Colon (tissue), 2 donors: Measurements from ENCODE around the gene HPCAL1.
"Not testable (repeated sequence)": the region's sequence is repeated elsewhere in the genome, so short reads cannot be mapped to it uniquely, and the experiment has no call there.

ENCODE experiments used
- FAIRE-seq: peaks from 2 replicates; lab custom pipeline; 2012; peaks lifted over from hg19 to GRCh38; lab: Jason Lieb, UNC
- donor health status: control.
- donor health status: control.

HPCAL1 gene

GRCh38 chr2:10302479-10303180, at the start of gene HPCAL1:
Gene HPCAL1, plus strand, starts transcription at chr2:10302904. Its CDS starts 116,854 bp downstream, at chr2:10419758.
- no peak for FAIRE-seq

- FAIRE-seq, result no peak
These were observed 48.9 kb upstream of the HPCAL1 start for GRCh38 chr2:10253596-10254372.

GRCh38 chr2:10254373-10255188, 48.1 kb upstream of the HPCAL1 start:
- FAIRE-seq, result no peak

- FAIRE-seq, result no peak
These were observed 47.3 kb upstream of the HPCAL1 start for GRCh38 chr2:10255189-10256030.

GRCh38 chr2:10256031-10256514, 46.6 kb upstream of the HPCAL1 start:
- FAIRE-seq, result no peak

- no peak for FAIRE-seq
These were observed 46.1 kb upstream of the HPCAL1 start for GRCh38 chr2:10256515-10257031.

GRCh38 chr2:10257036-10257435, 45.7 kb upstream of the HPCAL1 start:
- FAIRE-seq, result no peak

GRCh38 chr2:10257500-10258147, 45.1 kb upstream of the HPCAL1 start:
- FAIRE-seq, result no peak

- FAIRE-seq, result no peak
These were observed 44.4 kb upstream of the HPCAL1 start for GRCh38 chr2:10258326-10258725.

- FAIRE-seq, result no peak
These were observed 44.0 kb upstream of the HPCAL1 start for GRCh38 chr2:10258726-10259125.

- no peak for FAIRE-seq
These were observed 42.6 kb upstream of the HPCAL1 start for GRCh38 chr2:10260130-10260529.

GRCh38 chr2:10263526-10263925, 39.2 kb upstream of the HPCAL1 start:
- not testable (repeated sequence) for FAIRE-seq

GRCh38 chr2:10264506-10265328, 38.0 kb upstream of the HPCAL1 start:
- no peak for FAIRE-seq

GRCh38 chr2:10265329-10266132, 37.2 kb upstream of the HPCAL1 start:
- FAIRE-seq, result no peak

- FAIRE-seq, result no peak
These were observed 36.5 kb upstream of the HPCAL1 start for GRCh38 chr2:10266133-10266620.

GRCh38 chr2:10267036-10267435, 35.7 kb upstream of the HPCAL1 start:
- FAIRE-seq, result no peak

GRCh38 chr2:10267551-10268465, 34.9 kb upstream of the HPCAL1 start:
- no peak for FAIRE-seq

- FAIRE-seq, result no peak
These were observed 33.4 kb upstream of the HPCAL1 start for GRCh38 chr2:10269291-10269690.
